HUES48 (cell line): ENCODE data around the gene UGP2.

Source experiments
- H3K27ac ChIP-seq: one replicate; pipeline ENCODE4 v1.7.0; 2013; ENCODE audit warnings: low read depth, low read length, inconsistent platforms
- H3K27me3 ChIP-seq: 2 replicates; pipeline ENCODE4 v1.6.1; 2013; ENCODE audit warnings: mild to moderate bottlenecking, low read length; ENCODE audit not compliant: control insufficient read depth, insufficient read depth
- H3K36me3 ChIP-seq: 2 replicates; pipeline ENCODE4 v1.6.1; 2013; ENCODE audit warnings: low read length; ENCODE audit not compliant: control insufficient read depth, insufficient read depth
- H3K4me1 ChIP-seq: 2 replicates; pipeline ENCODE4 v1.6.1; 2013; ENCODE audit warnings: mild to moderate bottlenecking, low read length; ENCODE audit not compliant: control insufficient read depth, insufficient read depth
- H3K4me3 ChIP-seq: 2 replicates; pipeline ENCODE4 v1.5.1; 2013; ENCODE audit warnings: mild to moderate bottlenecking, low read depth, low read length
- H3K9ac ChIP-seq: 2 replicates; pipeline ENCODE4 v1.6.1; 2013; ENCODE audit warnings: mild to moderate bottlenecking, low read depth, low read length, moderate library complexity
- H3K9me3 ChIP-seq: 2 replicates; pipeline ENCODE4 v1.6.1; 2013; ENCODE audit warnings: low read length; ENCODE audit not compliant: control insufficient read depth, insufficient read depth

UGP2 gene

DNA sequence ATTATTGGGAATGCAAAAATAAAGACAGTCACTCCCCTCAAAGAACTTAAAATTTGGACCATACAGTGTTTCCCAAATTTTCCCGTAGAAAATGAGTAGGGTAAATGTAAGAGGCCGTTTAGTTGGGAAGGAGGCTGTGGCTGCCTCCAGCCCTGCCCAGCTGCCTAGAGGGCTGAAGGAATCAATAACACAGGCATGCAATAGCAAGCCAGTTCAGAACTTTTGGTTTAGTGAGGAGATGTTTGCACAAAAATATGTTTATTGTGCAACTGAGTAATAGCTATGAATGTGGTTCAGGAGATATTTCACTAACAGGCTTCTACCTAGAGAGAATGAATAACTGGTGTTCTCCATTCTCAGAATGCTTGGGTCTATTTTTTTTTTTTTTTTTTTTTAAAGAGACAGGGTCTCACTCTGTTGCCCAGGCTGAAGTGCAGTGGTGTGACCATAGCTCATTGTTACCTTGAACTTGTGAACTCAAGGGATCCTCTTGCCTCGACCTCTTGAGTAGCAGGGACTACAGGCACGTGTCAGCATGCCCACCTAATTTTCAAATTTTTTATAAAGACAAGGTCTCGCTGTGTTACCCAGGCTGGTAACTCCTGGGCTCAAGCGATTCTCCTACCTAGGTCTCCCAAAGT, 23.6 kb downstream of the UGP2 start:
- Histone ChIP-seq H3K9ac (no peak overlapping the region), H3K36me3 (peaks cover 98% of the 10 kb centered on the region), H3K27ac (peak overlapping the region; percentile 3), H3K4me1 (peaks cover 57% of the 10 kb centered on the region), H3K4me3 (no peak overlapping the region), H3K9me3 (no peaks in the 10 kb centered on the region), H3K27me3 (no peaks in the 10 kb centered on the region)

GRCh38 chr2:63866009-63866709, 24.5 kb downstream of the UGP2 start:
- H3K9ac ChIP-seq, result no peak overlapping the region
- peaks cover 60% of the 10 kb centered on the region for H3K4me1 ChIP-seq
- H3K9me3 ChIP-seq, result no peaks in the 10 kb centered on the region
- H3K27me3 ChIP-seq, result no peaks in the 10 kb centered on the region
- no peak overlapping the region for H3K27ac ChIP-seq
- H3K4me3 ChIP-seq, result no peak overlapping the region
- H3K36me3 ChIP-seq, result peaks cover 98% of the 10 kb centered on the region

DNA sequence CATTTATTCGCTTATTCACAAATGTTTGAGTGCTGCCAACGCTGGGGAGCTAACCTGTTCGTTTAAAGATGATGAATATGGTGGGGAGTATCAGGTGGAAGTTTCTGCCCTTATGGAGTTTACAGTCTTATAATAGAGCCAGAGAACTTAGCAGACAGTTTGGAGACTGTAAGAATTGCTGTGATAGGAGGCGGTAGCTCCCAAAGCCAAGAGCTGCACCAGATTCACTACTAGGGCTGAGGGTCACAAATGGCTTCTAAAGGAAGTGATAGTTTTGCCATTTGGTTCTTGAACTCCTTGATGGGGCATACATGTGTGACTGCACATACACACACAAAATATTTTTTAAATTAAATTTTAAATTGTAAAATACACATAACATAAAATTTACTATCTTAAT, 29.0 kb downstream of the UGP2 start:
- H3K27ac ChIP-seq, result no peak overlapping the region
- H3K36me3 ChIP-seq, result peaks cover 97% of the 10 kb centered on the region
- H3K27me3 ChIP-seq, result no peaks in the 10 kb centered on the region
- H3K4me3 ChIP-seq, result no peak overlapping the region
- no peaks in the 10 kb centered on the region for H3K9me3 ChIP-seq
- H3K4me1 ChIP-seq, result peaks cover 50% of the 10 kb centered on the region
- H3K9ac ChIP-seq, result no peak overlapping the region

- Histone ChIP-seq H3K9ac (no peak overlapping the region), H3K4me1 (peaks cover 45% of the 10 kb centered on the region), H3K27me3 (no peaks in the 10 kb centered on the region), H3K27ac (peak overlapping the region; percentile 15), H3K4me3 (no peak overlapping the region), H3K9me3 (no peaks in the 10 kb centered on the region), H3K36me3 (peaks cover 97% of the 10 kb centered on the region)
Observed at GRCh38 chr2:63871864-63872263, 30.2 kb downstream of the UGP2 start.

DNA sequence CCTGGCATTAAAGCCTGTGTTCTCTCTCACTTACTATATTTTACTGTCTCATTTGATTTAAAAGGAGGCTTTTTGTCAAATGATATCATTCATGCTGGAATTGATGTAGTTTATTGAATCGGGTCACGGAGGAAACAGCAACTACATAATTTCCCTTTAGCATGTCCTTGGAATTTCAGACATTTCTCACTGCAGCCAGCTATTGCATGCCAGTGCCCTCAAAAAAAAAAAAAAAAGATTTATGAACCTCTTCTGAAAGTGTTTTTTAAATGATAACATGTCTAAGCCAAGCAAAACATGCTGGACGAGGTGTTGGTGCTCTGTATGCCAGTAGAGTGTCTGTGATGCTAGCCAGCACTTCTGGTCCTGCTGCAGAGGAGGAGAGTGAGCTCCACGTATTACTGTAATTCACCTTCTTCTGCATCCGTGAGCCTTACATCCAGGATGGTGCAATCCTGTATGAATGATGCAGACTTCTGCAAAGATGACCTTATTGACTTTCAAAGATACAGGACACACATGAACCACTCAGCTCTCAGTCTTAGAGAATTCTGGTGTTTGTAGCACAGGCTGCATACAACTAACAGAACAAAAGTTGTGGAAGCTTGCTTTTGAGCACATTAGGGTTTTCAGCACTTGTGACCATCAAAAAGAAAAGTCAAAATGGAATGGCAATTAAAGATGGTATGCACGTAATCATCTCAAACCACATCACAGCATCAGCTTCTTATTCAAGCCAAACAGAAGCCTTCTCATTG, 31.1 kb downstream of the UGP2 start:
- Histone ChIP-seq H3K27me3 (no peaks in the 10 kb centered on the region), H3K4me1 (peaks cover 44% of the 10 kb centered on the region), H3K27ac (no peak overlapping the region), H3K4me3 (no peak overlapping the region), H3K36me3 (peaks cover 95% of the 10 kb centered on the region), H3K9ac (no peak overlapping the region), H3K9me3 (no peaks in the 10 kb centered on the region)

DNA sequence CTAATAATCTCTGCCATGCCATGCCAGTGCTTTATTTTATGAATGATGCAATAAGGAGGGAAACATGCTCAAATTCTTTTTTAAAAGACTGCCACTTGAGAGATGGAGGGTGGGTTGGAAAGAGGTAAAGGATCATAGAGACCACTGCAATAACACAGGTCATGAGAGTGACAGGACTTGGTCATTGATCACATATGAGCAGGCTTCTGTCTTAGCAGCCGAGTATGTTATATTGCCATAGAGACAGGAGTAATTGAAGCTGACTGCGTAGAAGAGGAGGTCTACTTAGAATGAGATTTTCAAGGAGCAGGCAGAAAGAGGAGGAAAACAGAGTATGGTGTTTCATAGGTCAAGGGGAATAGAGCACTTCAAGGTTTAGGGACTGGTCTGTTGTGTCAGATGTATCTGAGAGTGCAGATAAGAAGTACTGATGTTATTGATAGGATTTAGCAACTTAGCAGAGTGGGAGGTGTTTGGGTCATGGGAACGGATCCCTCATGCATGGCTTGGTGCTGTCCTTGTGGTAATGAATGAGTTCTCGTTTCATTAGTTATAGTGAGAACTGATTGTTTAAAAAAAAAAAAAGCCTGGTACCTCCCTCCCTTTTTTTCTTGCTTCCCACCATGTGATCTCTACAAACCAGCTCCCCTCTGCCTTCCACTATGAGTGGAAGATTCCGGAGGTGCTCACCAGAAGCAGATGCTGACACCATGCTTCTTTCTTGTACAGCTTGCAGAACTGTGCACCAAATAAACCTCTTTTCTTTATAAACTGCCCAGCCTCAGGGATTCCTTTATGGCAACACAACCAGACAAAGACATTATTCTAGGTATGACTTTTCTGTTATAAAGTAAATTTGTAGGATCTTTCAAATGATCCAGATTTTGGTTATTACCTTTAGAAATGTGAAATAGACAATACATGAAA, 32.8 kb downstream of the UGP2 start:
- no peak overlapping the region for H3K9ac ChIP-seq
- H3K4me1 ChIP-seq, result peaks cover 56% of the 10 kb centered on the region
- H3K36me3 ChIP-seq, result peaks cover 94% of the 10 kb centered on the region
- no peaks in the 10 kb centered on the region for H3K9me3 ChIP-seq
- no peak overlapping the region for H3K27ac ChIP-seq
- H3K27me3 ChIP-seq, result no peaks in the 10 kb centered on the region
- H3K4me3 ChIP-seq, result no peak overlapping the region

GRCh38 chr2:63875131-63875527, 33.4 kb downstream of the UGP2 start:
- Histone ChIP-seq H3K36me3 (peaks cover 94% of the 10 kb centered on the region), H3K4me3 (no peak overlapping the region), H3K9ac (no peak overlapping the region), H3K4me1 (peaks cover 59% of the 10 kb centered on the region), H3K27me3 (no peaks in the 10 kb centered on the region), H3K9me3 (no peaks in the 10 kb centered on the region), H3K27ac (no peak overlapping the region)

- peak overlapping the region; percentile 8 for H3K27ac ChIP-seq
- H3K27me3 ChIP-seq, result no peaks in the 10 kb centered on the region
- peaks cover 60% of the 10 kb centered on the region for H3K4me1 ChIP-seq
- no peak overlapping the region for H3K4me3 ChIP-seq
- peaks cover 94% of the 10 kb centered on the region for H3K36me3 ChIP-seq
- no peak overlapping the region for H3K9ac ChIP-seq
- H3K9me3 ChIP-seq, result no peaks in the 10 kb centered on the region
Observed at GRCh38 chr2:63875559-63876245, 34.0 kb downstream of the UGP2 start.

DNA sequence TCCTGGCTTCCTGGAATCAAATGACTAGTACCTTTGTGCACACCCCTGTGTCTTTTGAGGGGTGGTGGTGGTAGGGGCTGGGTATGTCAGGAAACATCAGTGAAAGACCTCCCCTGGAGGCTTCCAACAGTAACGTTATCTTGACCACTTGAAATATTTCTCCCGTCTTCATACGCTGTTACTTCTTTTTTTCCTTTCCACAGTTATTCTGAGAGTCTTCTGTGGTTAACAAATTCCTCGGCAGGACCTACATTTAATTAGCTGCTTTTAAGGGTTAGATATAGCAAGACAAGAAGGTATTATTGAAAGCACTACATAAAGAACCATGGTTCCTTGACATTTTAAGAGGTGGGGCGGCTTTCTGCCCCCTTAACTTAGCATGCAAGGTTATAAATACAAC, 34.6 kb downstream of the UGP2 start:
- Histone ChIP-seq H3K9ac (no peak overlapping the region), H3K27me3 (no peaks in the 10 kb centered on the region), H3K4me3 (no peak overlapping the region), H3K27ac (no peak overlapping the region), H3K36me3 (peaks cover 95% of the 10 kb centered on the region), H3K4me1 (peaks cover 65% of the 10 kb centered on the region), H3K9me3 (no peaks in the 10 kb centered on the region)

DNA sequence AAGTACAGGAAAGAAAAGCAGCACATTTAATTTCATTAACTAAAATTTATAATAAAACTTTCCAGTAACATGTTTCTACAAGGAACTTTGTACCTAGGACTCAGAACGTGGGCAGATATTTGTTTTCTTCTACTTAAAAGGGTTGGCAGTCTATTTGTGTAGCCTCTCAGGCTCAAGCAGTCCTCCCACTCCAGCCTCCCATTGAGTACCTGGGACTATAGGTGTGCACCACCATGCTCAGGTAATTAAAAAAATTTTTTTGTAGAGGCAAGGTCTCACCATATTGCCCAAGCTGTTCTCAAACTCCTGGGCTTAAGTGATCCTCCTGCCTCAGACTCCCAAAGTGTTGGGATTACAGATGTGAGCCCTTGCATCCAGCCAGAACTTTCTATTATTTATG, 36.8 kb downstream of the UGP2 start:
- H3K4me1 ChIP-seq, result peaks cover 63% of the 10 kb centered on the region
- no peak overlapping the region for H3K27ac ChIP-seq
- no peaks in the 10 kb centered on the region for H3K9me3 ChIP-seq
- H3K27me3 ChIP-seq, result no peaks in the 10 kb centered on the region
- H3K9ac ChIP-seq, result no peak overlapping the region
- no peak overlapping the region for H3K4me3 ChIP-seq
- H3K36me3 ChIP-seq, result peaks cover 95% of the 10 kb centered on the region
